ENCODE results near the gene NME5. TPM values are rescaled to one million over a fixed set of nuclear protein-coding genes. Genes with fewer than 3 reads are reported as not detected.

NME5 gene
- total and polyA plus RNA-seq, 4 donors: 0.09 to 1.3 (median 0.40) TPM

DNA sequence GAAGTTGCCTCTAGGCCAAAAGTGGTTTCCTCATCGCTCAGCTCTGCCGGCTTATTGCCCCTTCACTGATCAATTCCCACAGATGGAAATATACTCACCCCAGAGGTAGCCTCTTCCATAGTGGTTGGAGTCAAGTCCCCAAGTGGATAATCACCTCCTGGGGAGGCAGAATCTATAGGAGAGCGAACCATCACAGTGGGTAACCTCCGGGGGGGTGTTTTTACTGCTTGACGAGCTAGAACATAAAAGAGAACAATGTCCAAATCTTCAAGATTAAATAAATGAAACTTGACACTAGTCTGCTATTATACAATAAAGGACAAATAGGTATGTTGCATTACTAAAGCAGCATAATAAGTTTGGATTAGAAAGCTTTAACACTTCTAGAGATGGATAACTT lies 29.9 kb upstream of the NME5 start:
- 94% methylated on average over 5 of the region's 5 CpGs for WGBS
- H3K36me3 ChIP-seq (ENCODE audit: control insufficient read depth in 4 of 4, insufficient read depth in 3 of 4, low read depth in 1 of 4, low read length in 3 of 4): peaks cover 32 to 86% (median 77%) of the 10 kb centered on the region in 4 donors
- H3K4me1 ChIP-seq (ENCODE audit: control insufficient read depth in 4 of 4, insufficient read depth in 4 of 4, low read length in 3 of 4): no peaks in the 10 kb centered on the region
- H3K9me3 ChIP-seq (ENCODE audit: control insufficient read depth in 4 of 4, low read length in 3 of 4): no peaks in the 10 kb centered on the region
- no peak overlapping the region for H3K9ac ChIP-seq (ENCODE audit: low read depth in 1 of 2, low read length in 2 of 2)
- no peak overlapping the region for H3K4me3 ChIP-seq (ENCODE audit: low read depth in 1 of 3, low read length in 3 of 3)
- H3K27ac ChIP-seq (ENCODE audit: low read depth in 1 of 2, low read length in 2 of 2): no peak overlapping the region
- TF ChIP-seq RXRA (IDR thresholded peaks at IDR 0.05) (no peak), YY1 (IDR thresholded peaks at IDR 0.05) (no peak), ZBTB33 (IDR thresholded peaks at IDR 0.05) (no peak), GABPA (IDR thresholded peaks at IDR 0.05 in 1 of 2, conservative IDR thresholded peaks at IDR 0.05 in 1 of 2) (no peak), FOXA2 (IDR thresholded peaks at IDR 0.05) (no peak), JUND (IDR thresholded peaks at IDR 0.05) (no peak), ATF3 (IDR thresholded peaks at IDR 0.05) (no peak)
- H3K27me3 ChIP-seq (ENCODE audit: control insufficient read depth in 4 of 4, insufficient read depth in 4 of 4, low read length in 3 of 4): no peaks in the 10 kb centered on the region
- no peak for DNase-seq (ENCODE audit: low spot score)

- TF ChIP-seq HNF4A (conservative IDR thresholded peaks at IDR 0.05) (no peak), CTCF (IDR thresholded peaks at IDR 0.05; ENCODE audit: low read depth, low read length, missing input control) (no peak), TAF1 (conservative IDR thresholded peaks at IDR 0.05) (no peak), SP1 (IDR thresholded peaks at IDR 0.05) (no peak), ATF3 (IDR thresholded peaks at IDR 0.05) (no peak), RAD21 (IDR thresholded peaks at IDR 0.05) (no peak), JUND (IDR thresholded peaks at IDR 0.05) (no peak), ZBTB33 (IDR thresholded peaks at IDR 0.05) (no peak), REST (IDR thresholded peaks at IDR 0.05) (no peak), GABPA (IDR thresholded peaks at IDR 0.05 in 1 of 2, conservative IDR thresholded peaks at IDR 0.05 in 1 of 2) (no peak), EGR1 (IDR thresholded peaks at IDR 0.05; ENCODE audit: low read depth in 2 of 2) (no peak), YY1 (IDR thresholded peaks at IDR 0.05) (no peak), MAX (IDR thresholded peaks at IDR 0.05) (no peak), NR2F2 (IDR thresholded peaks at IDR 0.05) (no peak)
- peaks cover 29 to 100% (median 87%) of the 10 kb centered on the region in 4 donors for H3K36me3 ChIP-seq (ENCODE audit: control insufficient read depth in 4 of 4, insufficient read depth in 3 of 4, low read depth in 1 of 4, low read length in 3 of 4)
- H3K9ac ChIP-seq (ENCODE audit: low read depth in 1 of 2, low read length in 2 of 2): no peak overlapping the region
Observed at GRCh38 chr5:138163721-138164120, 24.5 kb upstream of the NME5 start.

More at GRCh38 chr5:138163721-138164120, 24.5 kb upstream of the NME5 start:
- Histone ChIP-seq H3K27ac (ENCODE audit: low read depth in 1 of 2, low read length in 2 of 2) (no peak overlapping the region), H3K27me3 (ENCODE audit: control insufficient read depth in 4 of 4, insufficient read depth in 4 of 4, low read length in 3 of 4) (no peaks in the 10 kb centered on the region), H3K4me3 (ENCODE audit: low read depth in 1 of 3, low read length in 3 of 3) (no peak overlapping the region), H3K9me3 (ENCODE audit: control insufficient read depth in 4 of 4, low read length in 3 of 4) (no peaks in the 10 kb centered on the region), H3K4me1 (ENCODE audit: control insufficient read depth in 4 of 4, insufficient read depth in 4 of 4, low read length in 3 of 4) (no peaks in the 10 kb centered on the region)
- no peak for DNase-seq (ENCODE audit: low spot score)

Measured in liver (tissue), 9 donors.